ENCODE measurements around the gene ATG16L1.

DNA sequence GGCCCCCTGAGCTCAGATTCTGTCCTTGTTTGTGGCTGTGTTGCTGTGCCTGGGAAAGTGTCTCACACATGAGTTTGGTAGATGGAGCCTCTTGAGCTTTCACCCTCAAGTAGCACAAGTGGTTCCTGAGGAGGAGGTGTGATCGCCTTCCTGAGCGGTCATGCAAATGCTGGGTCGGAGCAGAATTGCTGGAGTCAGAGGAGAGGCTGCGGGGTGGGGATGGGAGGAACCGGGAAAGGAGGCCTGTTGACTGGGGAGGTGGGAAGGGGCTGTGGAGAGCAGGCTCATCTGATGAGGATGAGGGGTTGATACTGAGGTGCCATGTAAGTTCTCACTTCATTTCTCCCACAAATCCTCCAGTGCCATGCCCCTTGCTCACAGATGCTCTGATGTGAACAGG lies 48.4 kb upstream of the ATG16L1 start:
- TF ChIP-seq, protein P1, sequence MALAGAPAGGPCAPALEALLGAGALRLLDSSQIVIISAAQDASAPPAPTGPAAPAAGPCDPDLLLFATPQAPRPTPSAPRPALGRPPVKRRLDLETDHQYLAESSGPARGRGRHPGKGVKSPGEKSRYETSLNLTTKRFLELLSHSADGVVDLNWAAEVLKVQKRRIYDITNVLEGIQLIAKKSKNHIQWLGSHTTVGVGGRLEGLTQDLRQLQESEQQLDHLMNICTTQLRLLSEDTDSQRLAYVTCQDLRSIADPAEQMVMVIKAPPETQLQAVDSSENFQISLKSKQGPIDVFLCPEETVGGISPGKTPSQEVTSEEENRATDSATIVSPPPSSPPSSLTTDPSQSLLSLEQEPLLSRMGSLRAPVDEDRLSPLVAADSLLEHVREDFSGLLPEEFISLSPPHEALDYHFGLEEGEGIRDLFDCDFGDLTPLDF (CRISPR knock-in tag; IDR thresholded peaks at IDR 0.05), result no peak
- TF ChIP-seq CREB1 (IDR thresholded peaks at IDR 0.05) (no peak), CREB1 (CRISPR knock-in tag; IDR thresholded peaks at IDR 0.05) (no peak), CEBPB (tag; IDR thresholded peaks at IDR 0.05) (no peak), SP1 (CRISPR knock-in tag; IDR thresholded peaks at IDR 0.05) (no peak), EZH2 (IDR thresholded peaks at IDR 0.05; ENCODE audit: borderline replicate concordance, low read depth, low read length) (no peak), KLF13 (tag; IDR thresholded peaks at IDR 0.05; ENCODE audit: borderline replicate concordance, low read depth) (no peak), EP300 (IDR thresholded peaks at IDR 0.05; ENCODE audit: low read length) (no peak)
- TF ChIP-seq, protein P2, sequence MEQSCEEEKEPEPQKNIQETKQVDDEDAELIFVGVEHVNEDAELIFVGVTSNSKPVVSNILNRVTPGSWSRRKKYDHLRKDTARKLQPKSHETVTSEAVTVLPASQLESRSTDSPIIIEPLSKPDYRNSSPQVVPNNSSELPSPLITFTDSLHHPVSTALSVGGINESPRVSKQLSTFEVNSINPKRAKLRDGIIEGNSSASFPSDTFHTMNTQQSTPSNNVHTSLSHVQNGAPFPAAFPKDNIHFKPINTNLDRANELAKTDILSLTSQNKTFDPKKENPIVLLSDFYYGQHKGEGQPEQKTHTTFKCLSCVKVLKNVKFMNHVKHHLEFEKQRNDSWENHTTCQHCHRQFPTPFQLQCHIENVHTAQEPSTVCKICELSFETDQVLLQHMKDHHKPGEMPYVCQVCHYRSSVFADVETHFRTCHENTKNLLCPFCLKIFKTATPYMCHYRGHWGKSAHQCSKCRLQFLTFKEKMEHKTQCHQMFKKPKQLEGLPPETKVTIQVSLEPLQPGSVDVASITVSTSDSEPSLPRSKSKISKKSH (CRISPR knock-in tag; IDR thresholded peaks at IDR 0.05), result no peak
- TF ChIP-seq, protein P3, sequence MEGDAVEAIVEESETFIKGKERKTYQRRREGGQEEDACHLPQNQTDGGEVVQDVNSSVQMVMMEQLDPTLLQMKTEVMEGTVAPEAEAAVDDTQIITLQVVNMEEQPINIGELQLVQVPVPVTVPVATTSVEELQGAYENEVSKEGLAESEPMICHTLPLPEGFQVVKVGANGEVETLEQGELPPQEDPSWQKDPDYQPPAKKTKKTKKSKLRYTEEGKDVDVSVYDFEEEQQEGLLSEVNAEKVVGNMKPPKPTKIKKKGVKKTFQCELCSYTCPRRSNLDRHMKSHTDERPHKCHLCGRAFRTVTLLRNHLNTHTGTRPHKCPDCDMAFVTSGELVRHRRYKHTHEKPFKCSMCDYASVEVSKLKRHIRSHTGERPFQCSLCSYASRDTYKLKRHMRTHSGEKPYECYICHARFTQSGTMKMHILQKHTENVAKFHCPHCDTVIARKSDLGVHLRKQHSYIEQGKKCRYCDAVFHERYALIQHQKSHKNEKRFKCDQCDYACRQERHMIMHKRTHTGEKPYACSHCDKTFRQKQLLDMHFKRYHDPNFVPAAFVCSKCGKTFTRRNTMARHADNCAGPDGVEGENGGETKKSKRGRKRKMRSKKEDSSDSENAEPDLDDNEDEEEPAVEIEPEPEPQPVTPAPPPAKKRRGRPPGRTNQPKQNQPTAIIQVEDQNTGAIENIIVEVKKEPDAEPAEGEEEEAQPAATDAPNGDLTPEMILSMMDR (IDR thresholded peaks at IDR 0.05 in 2 of 3, conservative IDR thresholded peaks at IDR 0.05 in 1 of 3; ENCODE audit: insufficient read depth in 2 of 3, low read depth in 1 of 3, low read length in 3 of 3), result no peak

Data from K562 (cell line).